HG02759 (cell line): Measurements from ENCODE around the gene SV2B.

Experiments used
- ATAC-seq: cut with Tn5 transposase; IDR thresholded peaks from one replicate; pipeline ENCODE4 v1.9.1; 2021; ENCODE audit warnings: mild to moderate bottlenecking, moderate library complexity; ENCODE audit not compliant: unreplicated experiment

The SV2B gene

DNA sequence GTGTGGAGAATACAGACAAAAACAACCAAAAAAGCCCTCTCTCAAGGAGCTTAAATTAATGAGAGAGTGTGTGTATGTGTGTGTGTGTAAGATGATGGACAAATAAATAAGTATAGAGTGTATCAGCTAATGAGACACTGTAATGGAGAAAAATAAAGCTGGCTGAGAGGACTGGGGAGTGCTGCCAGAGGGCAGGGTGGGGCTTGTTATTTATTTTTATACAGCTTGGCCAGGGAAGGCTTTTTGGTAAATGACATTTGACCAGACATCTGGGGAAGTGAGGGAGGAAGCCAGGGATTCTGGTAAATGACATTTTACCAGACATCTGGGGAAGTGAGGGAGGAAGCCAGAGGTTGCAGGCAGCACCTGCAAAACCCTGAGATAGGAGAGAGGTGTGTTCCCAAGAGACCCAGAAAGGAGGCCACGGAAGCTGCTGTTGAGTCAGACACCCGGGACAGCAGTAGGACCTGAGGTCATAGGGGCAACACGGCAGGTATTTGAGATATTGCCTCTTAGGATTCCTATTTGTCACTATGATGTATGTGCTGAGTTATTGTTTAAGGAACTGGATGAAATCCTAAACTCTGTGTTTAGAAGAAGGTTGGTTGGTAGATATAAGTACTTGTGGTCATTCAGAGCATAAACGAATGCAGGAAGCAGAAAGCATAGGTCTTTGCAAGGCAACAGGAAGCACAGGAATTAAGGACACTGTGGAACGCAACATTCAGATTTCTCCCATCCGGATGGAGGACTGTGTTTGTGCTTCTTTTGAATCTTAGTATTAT is 2.7 kb downstream of the SV2B start:
- ATAC-seq = no peak

DNA sequence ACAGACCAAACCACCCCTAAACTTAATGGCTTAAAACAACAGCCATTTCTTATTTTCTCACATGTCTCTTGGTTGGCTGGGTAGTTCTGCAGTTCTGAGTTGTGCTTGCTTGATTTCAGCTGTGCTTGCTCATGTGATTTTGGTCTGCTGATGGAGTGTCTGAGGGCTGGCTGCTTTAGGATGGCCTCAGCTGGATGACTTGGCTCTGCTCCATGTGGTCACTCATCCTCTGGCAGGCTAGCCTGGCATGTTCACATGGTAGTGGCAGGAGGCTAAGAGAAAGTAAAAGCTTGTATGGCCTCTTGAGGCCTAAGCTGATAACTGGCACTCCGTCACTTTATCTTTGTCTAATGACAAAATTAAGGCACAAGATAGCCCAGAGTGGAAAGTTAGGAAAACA is 4.1 kb downstream of the SV2B start:
- ATAC-seq = no peak

DNA sequence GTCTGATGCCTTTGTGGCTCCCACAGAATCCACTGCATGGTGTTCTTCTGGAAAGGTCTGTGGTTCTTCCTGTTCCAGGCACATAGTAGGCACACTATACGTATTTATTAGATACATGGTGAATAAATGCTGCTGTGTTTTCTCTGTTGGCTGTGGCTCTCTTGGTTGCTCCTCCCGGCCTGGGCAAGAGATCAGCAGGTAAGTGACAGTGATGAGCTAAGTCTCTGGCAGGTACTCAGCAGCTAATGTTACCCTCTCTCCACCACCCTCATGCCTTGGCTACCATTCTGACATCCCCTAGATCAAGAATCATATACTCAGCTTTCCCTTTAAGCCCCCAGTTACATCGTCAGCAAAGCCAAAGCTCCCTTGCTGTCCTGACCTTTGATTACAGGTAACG is 8.4 kb downstream of the SV2B start:
- no peak for ATAC-seq

DNA sequence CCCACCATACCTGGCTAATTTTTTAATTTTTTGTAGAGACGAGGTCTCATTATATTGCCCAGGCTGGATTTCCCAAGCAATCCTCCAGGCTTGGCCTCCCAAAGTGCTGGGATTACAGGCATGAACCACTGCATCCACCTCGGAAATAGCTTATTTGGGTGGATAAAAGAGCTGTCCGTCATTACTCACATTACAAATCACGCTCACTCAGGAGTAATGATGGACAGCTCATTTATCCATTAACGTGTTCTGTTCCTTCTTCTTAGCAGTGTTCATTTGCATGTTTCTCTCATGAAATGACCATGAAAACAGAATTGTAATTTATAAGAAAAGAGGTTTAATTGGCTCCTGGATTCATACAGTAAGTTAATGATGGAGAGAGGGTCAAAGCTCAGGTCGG is 9.8 kb downstream of the SV2B start:
- ATAC-seq = no peak

DNA sequence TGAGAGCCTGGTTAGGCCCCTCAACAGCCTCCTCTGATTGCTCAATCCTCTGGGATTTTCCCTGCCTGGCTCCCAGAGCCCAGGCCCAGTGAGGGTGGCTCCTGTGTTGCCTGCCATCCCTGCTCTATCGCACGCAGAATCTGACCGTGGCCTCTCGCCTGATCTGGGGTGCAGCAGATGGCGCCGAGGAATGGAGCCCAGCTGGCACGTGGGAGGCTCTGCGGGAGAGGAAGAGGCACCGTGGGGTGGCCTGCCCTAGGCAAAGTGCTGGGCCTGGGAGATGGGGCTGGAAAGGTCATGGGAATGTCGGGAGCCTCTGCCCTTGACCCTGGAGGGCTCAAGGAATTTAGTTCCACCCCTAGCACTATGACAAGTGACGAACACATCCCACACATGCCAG is 10.3 kb downstream of the SV2B start:
- ATAC-seq = no peak

DNA sequence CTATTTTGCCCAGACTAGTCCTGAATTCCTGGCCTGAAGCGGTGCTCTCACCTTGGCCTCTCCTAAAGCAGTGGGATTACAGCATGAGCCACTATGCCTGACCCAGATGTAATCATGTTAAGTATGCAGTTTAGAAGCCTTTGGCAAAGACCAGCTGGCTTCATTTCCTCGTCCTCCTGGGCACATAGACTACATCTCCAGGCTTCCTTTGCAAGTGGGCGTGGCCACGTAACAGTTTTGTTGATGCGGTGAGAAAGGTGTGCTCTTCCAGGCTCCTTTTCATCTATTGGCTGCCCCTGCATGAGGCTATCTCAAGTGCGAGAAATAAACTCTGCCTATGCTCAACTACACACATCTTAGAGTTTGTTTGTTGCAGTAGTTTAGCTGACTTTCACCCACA is 13.0 kb downstream of the SV2B start:
- no peak for ATAC-seq

DNA sequence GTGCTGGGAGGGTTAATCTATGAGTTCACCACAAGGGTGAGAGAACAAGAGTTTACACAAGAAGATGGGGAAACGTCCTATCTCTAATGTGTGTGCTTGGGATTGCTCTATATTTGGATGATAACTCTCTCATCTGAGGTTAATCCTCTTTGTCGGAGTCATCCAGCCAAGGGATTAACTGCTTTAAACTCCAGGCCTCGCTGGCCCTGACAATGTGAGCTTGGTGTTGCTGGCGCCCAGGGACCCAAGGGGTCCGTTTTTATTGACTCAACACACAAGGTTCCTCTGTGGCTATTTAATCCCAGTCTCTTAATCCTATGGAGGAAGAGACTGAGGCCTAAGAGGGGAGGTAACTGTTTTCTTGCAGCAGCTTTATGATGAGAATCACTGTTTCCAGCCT is 14.2 kb downstream of the SV2B start:
- no peak for ATAC-seq

DNA sequence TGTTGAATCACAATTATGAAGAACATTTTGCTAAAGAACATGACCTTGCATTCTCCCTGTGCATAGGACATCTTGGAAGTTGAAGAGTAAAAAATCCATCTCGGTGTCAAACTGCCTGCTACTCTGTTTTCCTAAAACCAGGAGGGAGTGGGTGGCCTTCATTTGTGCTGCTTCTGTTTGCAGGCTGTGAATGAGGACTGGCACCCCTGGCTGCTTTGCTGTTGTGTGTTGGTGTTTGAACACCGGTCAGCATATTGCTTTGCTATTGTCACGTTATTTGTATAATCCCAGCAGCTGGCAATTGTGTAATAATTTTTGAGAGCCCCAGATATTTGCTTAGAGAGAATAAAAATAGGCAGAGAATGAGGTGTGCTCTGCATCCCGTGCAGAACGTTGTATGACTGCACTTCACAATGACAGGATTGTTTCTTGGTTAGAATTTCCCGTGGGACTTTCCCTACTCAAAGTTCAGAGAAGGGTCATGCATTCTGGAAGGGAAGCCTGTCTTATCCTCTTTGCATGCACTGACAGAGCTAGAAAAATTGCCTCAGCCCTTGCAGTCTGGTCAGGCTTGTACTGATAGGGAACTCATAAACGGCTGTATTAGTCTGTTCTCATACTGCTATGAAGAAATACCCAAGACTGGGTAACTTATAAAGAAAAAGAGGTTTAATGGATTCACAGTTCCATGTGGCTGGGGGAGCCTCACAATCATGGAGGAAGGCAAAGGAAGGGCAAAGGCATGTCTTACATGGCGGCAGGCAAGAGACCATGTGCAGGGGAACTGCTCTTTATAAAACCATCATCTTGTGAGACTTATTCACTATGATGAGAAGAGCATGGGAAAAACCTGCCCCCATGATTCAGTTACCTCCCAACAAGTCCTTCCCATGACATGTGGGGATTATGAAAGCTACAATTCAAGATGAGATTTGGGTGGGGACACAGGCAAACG is 16.3 kb downstream of the SV2B start:
- ATAC-seq = peak; percentile 92

DNA sequence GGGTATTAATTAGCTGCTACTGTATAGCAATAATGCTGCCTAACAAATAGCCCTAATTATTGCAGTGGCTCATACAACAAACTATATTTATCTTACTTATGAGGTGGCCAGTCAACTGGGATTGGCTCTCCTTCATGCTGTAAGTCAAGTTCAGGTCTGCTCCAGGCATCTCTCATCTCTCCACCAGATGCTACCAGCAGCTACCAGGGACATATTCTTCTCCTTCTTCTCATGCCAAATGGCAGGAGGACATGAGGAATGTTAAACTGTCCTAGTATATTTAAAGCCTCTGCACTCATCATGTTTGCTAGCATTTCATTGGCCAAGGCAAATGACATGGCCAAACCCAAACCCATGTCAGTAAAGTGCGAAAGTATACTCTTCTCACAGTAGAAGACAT is 17.3 kb downstream of the SV2B start:
- ATAC-seq = no peak

DNA sequence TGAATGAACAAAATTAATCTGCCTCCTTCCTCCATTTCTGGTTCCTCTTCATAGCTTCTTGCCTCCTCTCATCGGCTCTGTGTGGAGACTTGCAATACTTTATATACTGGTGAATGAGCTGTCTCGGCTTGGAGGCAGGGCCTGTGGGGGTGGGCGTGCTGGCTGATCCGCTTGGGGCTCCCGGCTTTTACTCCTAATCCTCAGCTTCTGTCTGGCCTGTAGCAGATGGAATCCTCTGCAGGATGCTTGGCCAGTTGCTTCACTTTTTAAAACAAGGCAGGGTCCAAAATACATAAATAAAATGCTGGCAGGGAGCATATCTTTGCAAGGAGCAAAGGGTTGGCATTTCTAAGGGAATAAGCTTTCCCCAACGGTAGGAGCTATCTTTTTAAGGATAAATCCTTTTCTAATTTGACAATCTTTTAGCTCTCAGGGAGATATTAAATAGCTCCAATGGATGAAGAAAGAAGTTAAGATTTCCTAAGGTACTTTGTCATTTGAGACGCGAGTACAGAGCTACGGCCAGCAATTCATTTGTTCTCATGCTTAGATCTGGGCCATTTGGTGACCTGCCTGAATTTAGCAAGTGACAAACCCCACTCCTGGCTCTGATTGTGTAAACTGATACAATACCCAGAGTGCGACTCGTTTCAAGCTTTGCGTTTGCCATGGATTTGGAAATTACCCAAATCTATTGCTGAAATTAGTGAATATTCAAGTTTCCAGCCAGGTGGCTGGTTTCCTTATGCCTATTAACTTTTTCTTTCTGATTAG is 18.9 kb downstream of the SV2B start:
- no peak for ATAC-seq

DNA sequence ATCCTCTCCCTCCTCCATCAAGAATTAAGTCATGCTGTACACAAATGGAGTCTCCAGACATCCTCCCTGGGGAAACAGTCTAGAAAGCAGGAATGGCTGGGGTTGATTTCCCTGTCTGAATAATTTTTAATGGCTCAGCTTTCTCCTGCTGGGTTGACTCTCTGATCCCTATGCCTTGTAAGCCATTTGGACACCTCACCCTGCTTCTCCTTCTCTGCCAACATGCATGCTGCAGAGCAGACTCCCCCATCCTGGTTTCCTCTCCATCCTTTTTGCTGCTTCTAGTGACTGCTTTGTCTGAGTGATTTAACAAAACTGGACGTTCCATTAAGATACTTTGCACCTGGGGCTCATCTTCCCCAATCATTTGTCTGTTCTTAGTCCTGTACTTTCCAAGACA is 22.2 kb downstream of the SV2B start:
- no peak for ATAC-seq

DNA sequence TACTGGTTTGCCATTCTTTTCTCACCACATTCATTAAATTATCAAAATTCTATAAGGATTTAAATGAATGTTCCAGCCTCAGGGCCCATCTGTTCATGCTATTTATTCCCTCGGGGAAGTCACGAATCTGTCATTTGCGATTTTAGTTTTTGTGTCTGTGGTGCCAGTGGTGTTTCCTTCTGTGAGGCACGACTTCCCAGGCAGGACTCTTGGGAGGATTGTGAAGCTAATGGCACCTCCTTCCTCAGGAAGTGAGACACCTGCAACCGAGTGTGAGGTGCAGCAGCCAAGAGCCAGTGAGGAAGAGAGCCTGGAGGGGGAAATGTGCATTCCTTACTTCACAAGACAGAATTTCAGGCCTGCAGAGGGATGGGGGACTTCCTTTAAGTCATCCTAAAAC is 24.1 kb downstream of the SV2B start:
- no peak for ATAC-seq

DNA sequence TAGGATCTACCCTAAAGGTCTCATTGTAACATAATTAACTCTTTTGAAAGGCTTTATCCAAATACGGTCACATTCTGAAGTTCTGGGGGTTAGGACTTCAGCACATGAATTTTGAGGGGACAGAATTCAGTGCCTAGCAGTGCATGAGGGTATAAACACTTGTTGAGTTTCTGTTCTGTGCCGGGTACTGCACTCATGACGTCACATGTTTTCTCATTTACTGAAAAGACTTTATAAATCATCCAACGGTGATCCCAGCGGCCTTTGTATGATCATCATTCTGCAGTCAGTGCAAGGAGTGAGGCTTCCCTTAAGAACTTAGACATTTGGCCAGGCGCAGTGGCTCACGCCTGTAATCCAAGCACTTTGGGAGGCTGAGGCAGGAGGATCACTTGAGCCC is 25.1 kb downstream of the SV2B start:
- ATAC-seq = no peak

DNA sequence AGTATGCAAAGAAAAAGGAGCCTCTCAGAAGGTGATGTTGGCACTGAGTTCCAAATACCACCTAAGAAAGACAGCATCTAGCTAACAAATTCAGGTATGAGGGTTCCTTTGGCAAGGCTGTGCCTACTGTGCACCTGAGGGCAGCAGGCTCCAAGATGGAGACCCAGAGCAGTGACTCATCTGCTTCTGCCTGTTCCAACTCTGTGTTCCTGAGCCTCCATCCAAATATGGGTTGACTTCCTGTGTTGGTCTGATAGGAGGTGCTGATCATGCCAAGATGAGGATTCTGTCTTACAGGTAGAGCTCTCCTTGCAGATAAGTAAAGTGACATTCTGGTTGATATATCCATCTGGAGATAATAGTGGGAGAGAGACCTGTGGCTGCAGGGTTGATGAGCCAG is 26.0 kb downstream of the SV2B start:
- ATAC-seq = no peak

DNA sequence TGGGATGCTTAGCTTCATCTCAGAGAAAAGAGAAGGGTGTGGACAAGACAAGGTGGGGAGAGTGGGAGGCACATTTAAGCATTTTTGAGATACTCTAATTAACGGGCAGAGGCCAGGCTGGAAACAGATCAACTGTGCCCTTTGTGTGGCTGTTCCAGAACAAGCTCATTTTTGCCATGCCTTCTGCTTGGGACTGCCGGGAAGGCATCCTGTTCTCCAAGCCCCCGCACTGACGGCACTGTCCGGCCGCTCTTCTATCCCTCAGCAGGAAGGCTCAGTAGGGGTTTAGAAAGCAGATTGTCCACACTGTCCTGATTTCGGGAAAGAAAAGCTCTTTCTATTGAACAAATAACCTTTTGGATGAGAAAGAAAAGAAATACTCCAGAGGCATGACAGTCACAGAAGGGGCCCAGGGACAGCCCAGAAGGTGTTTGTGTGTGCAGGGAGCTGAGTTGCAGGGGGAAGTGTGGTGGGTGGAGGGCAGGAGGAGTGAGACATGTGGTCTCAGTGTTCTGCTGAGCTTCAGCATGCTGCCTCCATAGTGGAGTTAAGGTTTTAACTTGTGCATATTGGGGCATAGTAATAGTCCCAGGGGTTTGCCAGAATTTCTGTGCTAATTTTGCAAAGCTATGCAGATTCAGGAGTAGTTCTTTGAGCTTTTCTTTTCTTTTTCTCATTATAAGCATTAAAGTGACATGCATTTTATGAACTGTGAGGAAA is 27.3 kb downstream of the SV2B start:
- ATAC-seq = no peak

DNA sequence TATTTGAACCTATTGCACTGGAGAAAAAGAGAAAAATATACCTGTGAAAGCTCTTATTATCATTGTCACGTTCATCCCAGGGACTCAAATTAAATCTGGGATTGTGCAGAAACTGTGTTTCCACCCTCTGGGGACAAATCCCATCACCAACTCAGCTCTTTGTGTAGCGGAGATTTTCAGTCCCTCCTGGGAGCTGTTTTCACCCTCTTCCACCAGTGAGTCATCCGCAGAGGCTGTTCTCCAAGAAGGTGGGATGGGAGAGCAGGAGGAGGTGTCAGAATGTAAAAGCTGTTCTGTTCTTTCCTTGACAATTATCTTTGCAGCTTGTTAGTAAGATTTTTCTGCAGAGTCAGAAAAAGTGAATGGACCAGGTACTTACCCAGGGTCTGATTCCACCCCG is 28.0 kb downstream of the SV2B start:
- no peak for ATAC-seq

DNA sequence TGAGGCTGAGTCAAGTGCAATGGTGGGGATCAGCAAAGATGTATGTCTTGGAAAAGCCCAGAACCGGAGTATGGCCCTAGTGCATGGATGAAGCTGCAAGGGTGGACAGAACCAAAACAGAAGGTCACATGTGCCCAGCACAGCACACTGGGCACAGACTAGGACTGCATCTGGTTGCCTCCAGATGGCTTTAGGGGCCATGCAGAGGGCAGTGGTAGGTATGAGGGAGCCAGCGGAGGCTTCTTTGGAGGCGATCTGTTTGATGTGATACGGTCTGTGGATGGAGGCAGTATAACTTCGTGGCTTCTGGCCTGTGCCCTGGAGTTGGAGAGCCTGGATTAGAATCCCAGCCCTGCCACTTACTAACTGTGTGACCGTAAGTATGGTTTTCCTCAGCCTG is 29.4 kb downstream of the SV2B start:
- ATAC-seq = no peak

DNA sequence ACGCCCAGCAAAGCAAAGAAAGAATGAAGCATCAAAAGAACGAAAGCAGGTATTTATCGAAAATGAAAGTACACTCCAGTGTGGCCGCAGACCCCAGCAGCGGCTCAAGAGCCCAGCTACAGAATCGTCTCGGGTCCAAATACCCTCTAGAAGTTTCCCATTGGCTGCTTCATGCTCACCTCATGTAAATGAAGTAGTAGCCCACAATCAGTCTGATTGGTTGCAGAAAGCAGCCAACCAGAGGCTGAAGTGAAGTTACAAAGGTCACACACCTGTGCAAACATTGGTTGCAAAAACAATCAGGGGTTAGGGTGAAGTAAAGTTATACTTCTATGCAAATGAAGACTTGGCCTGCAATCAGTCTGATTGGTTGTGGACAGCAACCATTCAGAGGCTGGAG is 32.0 kb downstream of the SV2B start:
- no peak for ATAC-seq

DNA sequence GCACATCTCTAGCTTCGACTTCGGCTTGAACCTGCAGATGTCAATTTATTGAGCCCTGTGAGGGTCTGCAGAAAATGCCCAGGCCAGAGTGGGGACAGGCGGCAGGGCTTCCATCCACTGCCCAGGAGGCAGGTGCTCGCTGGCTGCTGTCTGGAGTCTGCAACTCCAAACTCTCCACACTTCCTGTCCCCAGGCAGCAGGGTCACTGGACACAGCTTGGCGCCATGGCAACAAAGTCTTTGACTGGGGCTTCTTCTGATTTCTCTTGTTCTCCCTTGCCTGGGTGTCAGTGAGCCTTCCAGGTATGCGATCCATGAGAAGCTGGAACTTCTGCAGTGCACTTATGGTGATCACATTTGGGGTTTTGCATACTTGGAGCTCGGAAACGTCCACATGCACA is 33.5 kb downstream of the SV2B start:
- ATAC-seq = no peak

DNA sequence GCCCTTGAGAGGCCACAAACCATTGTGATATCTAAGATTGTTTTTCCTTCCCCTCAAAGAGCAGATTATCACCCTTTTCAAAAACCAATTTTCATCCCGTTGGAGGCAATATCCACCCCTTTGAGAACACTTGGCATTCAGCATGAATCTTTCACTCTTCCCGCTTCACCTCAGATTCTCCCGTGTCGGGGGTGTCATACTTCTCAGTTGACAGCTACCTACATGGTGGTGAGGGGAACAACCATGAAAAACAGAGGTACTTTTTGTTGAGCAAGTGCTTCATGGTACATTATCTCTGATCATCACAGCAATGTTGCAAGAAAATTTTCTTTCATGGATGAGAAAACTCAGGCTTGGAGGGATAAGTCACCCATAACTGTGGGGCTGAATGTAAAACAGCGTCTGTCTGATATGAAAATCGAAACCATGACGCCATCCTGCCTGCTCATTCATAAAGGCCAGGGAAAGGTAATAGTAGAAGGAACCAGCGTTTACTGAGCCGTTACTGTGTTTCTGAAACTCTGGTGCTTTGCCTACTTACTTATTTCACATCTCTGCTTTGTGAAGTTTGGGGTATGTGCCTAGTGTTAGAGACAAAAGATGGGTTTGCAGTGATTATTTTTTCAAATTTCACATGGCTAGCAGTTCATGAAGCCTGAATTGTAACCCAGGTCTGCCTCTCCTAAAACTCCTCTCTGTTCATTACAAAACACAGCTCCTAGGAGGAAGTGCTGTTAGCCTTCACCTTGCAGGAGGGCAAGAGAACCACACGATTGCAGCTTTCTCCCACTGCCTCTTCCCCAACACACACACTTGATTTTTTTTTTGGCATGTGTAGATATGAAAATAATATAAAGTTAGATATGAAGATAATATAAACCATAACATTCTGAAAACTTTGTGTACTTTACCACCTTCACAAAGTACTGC is 35.4 kb downstream of the SV2B start:
- peak; percentile 82 for ATAC-seq
